AG20443 (cell line): ENCODE measurements around the gene RAP1GAP.
"Not testable (repeated sequence)": the region's sequence is repeated elsewhere in the genome, so short reads cannot be mapped to it uniquely, and the experiment has no call there.

ENCODE experiments used
- DNase-seq: peaks from one replicate; pipeline ENCODE4 v3.0.0; 2012; ENCODE audit warnings: low spot score, mixed read lengths

The RAP1GAP gene

DNA sequence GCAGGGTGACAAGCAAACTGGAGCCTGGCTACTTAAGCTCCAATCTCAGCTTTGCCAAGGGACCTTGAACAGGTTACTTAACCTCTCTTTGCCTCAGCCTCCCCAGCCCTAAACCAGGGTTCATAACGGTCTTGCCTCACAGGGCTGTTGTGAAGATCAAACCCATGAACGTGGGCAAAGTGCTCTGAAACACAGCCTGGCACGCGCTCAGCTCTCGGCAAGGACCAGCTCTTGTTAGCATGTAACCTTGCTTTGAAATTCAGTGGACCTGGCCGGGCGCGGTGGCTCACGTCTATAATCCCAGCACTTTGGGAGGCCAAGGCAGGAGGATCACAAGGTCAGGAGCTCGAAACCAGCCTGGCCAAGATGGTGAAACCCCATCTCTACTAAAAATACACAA is 24.8 kb downstream of the RAP1GAP start:
- no peak for DNase-seq

GRCh38 chr1:21643624-21644023 is 25.5 kb downstream of the RAP1GAP start:
- no peak for DNase-seq

GRCh38 chr1:21641967-21642739 is 27.0 kb downstream of the RAP1GAP start:
- DNase-seq: no peak

DNA sequence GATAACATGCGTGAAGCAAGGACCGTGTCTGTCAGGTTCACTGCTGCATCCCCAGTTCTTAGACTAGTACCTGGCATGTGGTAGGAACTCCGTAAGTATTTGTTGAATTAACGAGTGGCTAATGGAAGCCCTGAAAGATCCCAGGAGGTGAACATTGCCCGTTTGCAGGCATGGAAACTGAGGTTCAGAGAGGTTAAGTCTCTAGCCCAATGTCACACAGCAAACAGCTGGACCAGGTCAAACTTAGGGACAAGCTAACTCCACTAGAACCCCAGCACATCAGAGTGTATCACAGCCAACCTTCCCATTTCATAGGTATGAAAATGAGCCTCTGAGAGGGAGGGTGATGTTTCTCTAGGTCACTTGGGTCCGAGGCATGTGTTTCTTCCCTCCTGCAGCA is 27.6 kb downstream of the RAP1GAP start:
- no peak for DNase-seq

DNA sequence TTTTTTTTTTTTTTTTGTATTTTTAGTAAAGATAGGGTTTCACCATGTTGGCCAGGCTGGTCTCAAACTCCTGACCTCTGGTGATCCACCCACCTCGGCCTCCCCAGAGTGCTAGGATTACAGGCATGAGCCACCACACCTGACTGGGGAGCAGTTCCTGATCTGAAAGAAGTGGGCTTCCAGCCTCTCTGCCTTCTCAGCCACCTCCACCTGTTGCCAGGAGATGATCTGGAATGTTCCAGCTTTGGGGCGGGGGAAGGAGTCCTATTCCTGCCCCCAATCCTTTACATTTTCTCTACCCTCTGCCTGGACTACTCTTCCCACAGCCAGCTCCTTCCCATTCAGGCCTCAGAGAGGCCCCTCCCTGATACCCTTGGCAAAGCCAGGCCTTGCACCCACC is 28.1 kb downstream of the RAP1GAP start:
- no peak for DNase-seq

DNA sequence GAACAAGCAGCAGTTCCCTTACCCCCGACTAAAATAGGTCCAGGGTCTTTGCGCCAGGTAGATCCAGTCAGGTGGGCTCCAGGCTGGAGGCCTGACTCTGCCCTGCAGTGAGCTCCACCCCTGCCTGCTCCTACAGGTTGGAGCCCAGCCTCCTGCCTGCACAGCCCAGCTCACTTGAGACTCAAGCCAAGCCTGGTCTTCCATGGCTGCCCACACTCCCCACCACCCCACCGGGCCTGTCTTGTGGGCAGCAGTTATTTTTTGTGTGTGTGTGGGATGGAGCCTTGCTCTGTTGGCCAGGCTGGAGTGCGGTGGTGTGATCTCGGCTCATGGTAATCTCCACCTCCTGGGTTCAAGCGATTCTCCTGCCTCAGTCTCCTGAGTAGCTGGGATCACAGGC is 28.5 kb downstream of the RAP1GAP start:
- no peak for DNase-seq

GRCh38 chr1:21639594-21640041 is 29.5 kb downstream of the RAP1GAP start:
- no peak for DNase-seq

DNA sequence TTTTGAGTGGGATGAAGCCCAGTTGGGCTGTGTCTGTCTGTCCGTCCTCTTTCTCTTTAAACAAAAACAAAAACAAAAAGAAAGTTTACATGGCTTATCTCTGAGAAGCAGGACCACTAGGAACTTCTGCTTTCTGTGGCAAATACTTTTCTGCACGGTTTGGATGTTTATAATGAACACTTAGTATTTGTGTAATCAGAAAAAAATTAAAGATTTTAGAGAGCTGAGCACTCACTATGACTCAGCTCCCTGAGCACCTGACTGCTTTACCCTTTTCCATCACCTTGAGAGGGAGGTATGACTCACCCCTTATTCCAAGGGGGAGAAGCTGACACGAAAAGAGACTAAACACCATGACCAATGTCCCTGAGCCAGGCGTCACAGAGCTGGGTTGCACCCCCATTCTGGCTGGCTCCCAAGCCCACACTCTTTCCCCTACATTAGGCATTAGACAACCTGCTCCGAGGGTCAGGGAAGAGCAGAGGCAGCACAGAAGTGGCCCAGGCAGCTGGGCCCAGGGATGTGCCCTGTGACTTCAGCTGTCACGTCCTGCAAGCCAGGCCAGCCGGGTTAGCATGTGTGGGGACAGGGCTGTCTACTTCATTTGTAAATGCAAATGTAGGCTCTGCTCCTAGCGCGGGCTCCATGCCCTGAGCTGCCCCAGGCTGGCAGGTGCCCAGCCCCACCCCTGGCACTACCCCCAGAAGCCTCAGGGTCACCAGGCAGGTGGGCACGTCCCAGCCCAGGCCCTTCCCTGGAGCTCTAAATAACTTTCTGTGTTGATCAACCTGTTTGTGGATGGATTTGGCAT is 30.4 kb downstream of the RAP1GAP start:
- no peak for DNase-seq

GRCh38 chr1:21637514-21637913 is 31.6 kb downstream of the RAP1GAP start:
- no peak for DNase-seq

DNA sequence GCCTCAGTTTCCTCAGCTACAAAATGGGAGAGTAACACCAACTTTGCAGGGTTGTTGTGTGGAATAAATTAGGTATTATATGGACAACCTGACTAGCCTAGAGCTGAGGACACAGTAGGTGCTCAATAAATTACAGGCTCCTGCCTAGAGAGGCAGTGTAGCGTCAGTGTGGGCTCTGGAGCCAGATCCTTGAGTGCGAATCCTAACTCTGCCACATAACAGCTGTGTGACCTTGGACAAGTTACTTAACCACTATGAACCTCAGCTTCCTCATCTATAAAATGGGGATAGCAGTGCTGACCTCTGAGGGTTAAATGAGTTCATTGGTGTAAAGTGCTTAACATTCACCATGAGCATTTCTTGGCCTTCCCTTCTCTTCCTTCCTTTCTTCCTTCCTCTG is 33.1 kb downstream of the RAP1GAP start:
- DNase-seq: no peak

DNA sequence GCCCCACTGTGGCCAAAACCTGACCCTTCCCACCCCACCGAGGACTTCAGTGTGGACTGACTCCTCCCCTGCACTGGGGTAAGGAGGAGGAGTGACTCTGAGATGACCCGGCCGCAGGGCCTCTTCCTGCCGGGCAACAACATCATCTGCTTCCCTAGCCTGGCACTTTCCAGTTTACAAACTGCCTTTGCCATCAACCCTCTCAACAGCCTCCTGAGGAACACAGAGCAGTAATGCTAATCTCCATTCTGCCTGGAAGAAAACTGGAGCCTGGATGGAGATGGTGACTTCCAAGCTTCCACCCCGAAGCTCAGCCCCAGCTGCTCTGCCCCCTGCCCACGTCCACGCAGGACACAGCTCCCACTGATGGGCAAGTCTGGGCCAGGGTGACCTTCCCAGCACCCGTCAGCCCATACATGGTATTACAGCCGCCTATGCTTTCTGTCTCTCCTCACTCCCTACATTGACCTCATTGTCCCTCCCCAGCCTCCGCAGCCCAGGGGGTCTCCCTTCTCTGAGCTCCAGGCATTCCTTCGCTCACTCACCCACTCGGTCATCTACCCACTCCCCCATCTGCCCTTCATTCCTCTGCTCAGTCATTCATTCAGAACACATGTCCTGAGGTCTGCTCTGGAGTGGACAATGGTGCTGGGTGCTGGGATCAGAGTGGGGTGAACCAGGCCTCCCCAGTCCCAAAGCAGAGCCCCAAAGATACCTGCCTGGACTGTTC is 34.2 kb downstream of the RAP1GAP start:
- no peak for DNase-seq

DNA sequence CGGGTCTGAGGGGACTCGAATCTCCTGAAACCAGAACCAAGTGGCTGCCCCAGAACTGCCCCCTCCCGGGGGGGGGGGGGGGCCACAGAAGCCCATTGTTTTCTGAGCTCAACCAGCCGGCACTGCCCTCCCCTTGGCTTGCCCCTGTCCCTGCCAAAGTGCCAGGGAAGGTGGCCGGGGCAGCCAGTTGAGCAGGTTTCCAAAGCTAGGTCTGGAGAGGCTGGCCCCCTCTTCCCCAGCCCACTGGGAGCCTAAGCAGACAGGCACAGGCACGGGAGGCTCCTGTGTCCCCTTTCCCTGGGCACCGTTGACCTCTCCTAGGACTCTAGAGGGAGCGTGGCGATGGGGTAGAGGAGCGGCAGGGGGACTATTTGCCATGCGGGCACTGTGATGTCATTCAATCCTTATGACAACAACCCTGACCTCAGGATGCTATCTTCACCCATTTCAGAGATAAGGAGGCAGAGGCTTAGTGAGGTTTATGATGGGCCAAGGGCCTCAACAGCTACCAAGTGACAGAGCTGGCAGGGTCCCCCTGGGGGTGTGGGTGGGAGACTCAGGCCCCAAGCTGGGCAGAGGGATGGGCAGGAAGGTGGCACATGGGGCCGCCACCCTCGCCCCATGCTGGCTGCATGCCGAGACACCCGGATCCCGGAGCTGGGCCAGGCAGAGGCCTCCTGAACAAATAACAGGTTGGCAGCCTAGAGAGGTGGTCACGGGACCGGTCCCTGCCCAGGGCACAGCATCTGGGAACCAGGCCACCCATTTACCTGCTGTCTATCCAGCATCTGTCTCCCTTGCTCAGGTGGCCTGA is 35.0 kb downstream of the RAP1GAP start:
- no peak for DNase-seq

DNA sequence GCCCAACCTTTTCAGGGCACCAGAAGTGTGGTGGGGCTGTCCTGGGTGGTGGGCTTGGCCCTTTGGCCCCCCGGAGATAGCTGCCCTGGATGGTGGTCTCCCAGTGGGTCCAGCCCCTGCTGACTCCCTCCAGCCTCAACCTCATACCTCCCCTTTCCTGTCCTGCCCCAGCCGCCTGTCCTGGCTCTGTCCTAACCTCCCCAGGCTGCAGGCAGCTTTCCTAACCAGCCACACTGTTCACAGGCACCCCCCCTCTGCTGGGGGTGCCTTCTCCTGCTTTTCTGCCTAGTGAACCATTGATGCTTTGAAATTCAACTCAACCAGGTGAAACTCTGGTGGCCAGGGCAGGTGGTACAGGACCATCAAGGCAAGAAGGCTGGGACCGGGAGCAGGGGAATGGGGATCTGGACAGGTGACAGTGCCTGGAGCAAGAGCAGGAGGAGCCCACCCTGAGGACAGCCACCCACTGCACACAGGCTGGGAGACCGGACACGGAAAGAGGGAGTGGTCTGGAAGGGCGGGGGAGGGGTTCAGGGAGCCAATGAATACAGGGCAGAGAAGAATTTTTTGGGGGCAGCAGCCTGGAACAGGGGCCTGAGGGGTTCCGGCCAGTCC is 35.9 kb downstream of the RAP1GAP start:
- DNase-seq: no peak

GRCh38 chr1:21631944-21632887 is 36.9 kb downstream of the RAP1GAP start:
- DNase-seq: no peak

DNA sequence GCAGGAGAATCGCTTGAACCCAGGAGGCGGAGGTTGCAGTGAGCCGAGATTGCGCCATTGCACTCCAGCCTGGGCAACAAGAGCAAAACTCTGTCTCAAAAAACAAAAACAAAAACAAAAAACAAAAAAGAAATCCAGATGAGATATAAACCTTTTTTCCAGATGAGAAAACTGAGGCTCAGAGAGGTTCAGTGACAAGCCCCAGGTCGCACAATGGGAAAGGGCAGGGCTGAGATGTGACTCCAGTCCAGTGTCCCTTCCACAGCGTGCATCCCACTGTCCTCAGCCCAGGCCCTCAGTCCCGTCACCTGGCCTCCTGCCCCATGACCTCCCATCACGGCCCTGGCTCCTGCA is 37.6 kb downstream of the RAP1GAP start:
- DNase-seq: not testable (repeated sequence)

- no peak for DNase-seq
Measured at GRCh38 chr1:21630571-21631343, 38.4 kb downstream of the RAP1GAP start.

DNA sequence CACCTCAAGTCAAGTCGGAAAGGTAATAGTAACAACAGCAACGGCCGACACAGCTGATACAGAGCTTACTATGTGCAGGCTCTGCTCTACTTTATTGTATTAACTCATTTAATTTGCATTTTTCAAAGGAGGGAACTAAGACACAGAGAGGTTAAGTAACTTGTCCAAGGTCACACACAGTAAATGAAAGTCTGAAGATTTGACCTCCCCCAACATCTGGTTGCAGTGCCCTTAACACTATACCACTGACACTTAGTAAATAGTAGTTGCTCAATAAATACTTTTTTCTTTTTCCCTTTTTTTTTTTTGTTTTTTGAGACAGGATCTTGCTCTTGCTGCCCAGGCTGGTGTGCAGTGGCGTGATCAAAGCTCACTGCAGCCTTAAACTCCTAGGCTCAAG is 39.2 kb downstream of the RAP1GAP start:
- no peak for DNase-seq

DNA sequence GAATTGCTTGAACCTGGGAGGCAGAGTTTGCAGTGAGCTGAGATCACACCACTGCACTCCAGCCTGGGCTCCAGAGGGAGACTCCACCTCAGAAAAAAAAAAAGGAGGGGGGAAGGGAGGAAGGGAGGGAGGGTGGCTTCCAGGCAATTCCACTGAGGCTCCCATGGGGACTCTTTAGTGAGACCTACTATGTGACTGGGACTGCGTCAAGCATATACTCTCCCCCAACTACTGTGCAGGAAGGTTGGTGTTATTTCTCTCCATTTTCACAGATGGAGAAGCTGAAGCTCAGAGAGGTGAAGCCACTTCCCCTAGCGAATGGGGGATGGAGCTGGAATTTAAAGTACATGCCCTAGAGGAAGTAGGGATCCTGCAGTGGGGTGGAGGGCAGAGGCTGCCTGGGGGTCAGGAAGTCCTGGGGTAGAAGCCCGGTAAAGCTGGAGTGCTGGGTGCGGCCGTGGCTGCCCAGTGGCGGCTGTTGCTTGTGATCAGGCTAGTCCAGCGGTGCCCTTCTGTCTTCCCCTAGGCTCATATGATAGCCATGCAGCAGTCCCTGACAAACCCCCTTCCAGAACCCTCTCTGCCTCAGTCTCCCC is 40.3 kb downstream of the RAP1GAP start:
- no peak for DNase-seq

DNA sequence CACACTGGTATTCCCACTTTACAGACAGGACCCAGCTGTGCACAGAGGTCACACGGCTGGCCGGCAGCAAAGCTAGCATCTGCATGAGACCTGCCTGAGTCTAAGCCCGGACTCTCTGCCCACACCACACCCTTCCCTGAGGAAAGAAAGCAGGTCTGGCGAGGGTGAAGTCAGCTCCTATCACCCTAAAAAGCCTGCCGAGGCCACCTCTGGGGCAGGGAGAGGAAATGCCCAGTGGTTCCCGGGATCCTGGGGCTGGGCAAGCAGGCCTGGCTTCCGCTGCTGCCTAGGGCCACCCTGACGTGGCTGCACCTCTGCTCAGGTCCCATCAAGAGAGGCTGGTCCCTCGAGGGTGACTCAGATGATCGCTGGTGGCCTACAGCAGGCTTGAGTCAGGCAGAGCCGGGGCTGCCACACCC is 42.2 kb downstream of the RAP1GAP start:
- DNase-seq: no peak
